Esophagus muscularis mucosa (tissue), 4 donors: ENCODE measurements around the gene ERVW-1.

Experiments used
- EP300 ChIP-seq: sonication (generic); formaldehyde crosslinking; IDR thresholded peaks from one replicate; pipeline ENCODE4 v1.6.1; 2017; ENCODE audit warnings: antibody characterized with exemption
- POLR2A ChIP-seq: fragments of 450-650 bp; IDR thresholded peaks from one replicate; pipeline ENCODE4 v1.6.1; 2017; ENCODE audit warnings: antibody characterized with exemption, moderate library complexity, mild to moderate bottlenecking, low read depth
- POLR2AphosphoS5 ChIP-seq, 2 donors: sonication (generic); formaldehyde crosslinking; IDR thresholded peaks; one replicate each; pipeline ENCODE4 v1.6.1; 2017; ENCODE audit warnings: antibody characterized with exemption in 2 of 2
- TF ChIP-seq, protein P1 (sequence below), 3 experiments: fragments of 200-600 bp in 2 of 3; fragments of 450-650 bp in 1 of 3; sonication (generic) in 2 of 3; IDR thresholded peaks; one replicate each; pipeline ENCODE4 v1.5.1; 2017 to 2019; ENCODE audit warnings: antibody characterized with exemption in 3 of 3, mild to moderate bottlenecking in 2 of 3, moderate library complexity in 1 of 3

DNA sequence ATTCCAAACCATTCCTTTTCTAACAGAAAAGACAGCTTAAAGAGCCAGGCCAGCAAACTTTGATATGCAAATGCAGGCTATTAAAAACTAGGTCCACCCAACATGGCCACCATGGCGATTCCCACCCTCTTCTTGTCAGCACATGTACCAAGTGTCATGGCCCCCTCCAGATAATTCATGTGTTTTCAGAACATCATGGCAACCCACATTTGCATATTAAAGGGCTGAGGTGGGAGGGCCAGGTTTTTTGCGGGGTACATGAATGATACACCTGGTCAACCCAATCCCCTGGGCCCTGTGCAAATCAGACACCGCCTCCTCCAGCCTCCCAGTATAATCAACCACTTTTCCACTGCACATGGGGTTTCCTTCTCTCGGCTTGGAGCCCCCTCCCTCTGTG, 965 bp upstream of the ERVW-1 start:
- TF ChIP-seq EP300 (no peak), POLR2AphosphoS5 (IDR thresholded peaks at IDR 0.05) (no peak), POLR2A (no peak)
- TF ChIP-seq, protein P1, sequence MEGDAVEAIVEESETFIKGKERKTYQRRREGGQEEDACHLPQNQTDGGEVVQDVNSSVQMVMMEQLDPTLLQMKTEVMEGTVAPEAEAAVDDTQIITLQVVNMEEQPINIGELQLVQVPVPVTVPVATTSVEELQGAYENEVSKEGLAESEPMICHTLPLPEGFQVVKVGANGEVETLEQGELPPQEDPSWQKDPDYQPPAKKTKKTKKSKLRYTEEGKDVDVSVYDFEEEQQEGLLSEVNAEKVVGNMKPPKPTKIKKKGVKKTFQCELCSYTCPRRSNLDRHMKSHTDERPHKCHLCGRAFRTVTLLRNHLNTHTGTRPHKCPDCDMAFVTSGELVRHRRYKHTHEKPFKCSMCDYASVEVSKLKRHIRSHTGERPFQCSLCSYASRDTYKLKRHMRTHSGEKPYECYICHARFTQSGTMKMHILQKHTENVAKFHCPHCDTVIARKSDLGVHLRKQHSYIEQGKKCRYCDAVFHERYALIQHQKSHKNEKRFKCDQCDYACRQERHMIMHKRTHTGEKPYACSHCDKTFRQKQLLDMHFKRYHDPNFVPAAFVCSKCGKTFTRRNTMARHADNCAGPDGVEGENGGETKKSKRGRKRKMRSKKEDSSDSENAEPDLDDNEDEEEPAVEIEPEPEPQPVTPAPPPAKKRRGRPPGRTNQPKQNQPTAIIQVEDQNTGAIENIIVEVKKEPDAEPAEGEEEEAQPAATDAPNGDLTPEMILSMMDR (IDR thresholded peaks at IDR 0.05): no peak
